B cell (primary cell): ENCODE measurements around the gene LSM14A. TPM values are rescaled to one million over a fixed set of nuclear protein-coding genes. Genes with fewer than 3 reads are reported as not detected.

Experiments used
- ATAC-seq: fragments of 200-7000 bp; cut with Tn5 transposase; one replicate; pipeline ENCODE4 v1.10.0; 2021; ENCODE audit warnings: low read depth, mild to moderate bottlenecking, moderate number of reproducible peaks, moderate library complexity
- CTCF ChIA-PET: fragments of 350-600 bp; sonication (Branson Sonifier 250); formaldehyde crosslinking; loops from one replicate; lab custom pipeline; 2021; ENCODE audit warnings: antibody characterized with exemption, inconsistent platforms; lab: Charles Lee
- POLR2A ChIA-PET: fragments of 350-600 bp; sonication (Branson Sonifier 250); formaldehyde crosslinking; loops from one replicate; lab custom pipeline; 2021; ENCODE audit warnings: antibody characterized with exemption; lab: Charles Lee
- DNase-seq: peaks from one replicate; pipeline ENCODE4 v3.0.0; 2013
- H2AFZ ChIP-seq: 2 replicates; pipeline ENCODE4 v1.6.1; 2012; ENCODE audit warnings: mild to moderate bottlenecking, low read depth, low read length; ENCODE audit not compliant: insufficient read depth, poor library complexity, severe bottlenecking
- H3K27ac ChIP-seq, 2 donors: 1 replicate in 1 of 2; 2 replicates in 1 of 2; pipeline ENCODE4 v1.5.1; 2012 to 2013; ENCODE audit warnings: low read length in 2 of 2, mild to moderate bottlenecking in 2 of 2, moderate library complexity in 1 of 2
- H3K27me3 ChIP-seq, 4 experiments: fragments of 200-600 bp in 1 of 4; sonication (generic) in 1 of 4; replicated peaks in 1 of 4; 1 replicate in 2 of 4; 2 replicates in 2 of 4; pipeline versions ENCODE4 v1.6.1 to v1.7.0; 2013 to 2016; ENCODE audit warnings: low read length in 3 of 4, mild to moderate bottlenecking in 2 of 4, mixed read lengths in 1 of 4, moderate library complexity in 1 of 4; ENCODE audit not compliant: insufficient read depth in 4 of 4, control insufficient read depth in 3 of 4; ENCODE audit errors: control extremely low read depth in 1 of 4
- H3K36me3 ChIP-seq, 2 experiments: replicated peaks in 1 of 2; 1 replicate in 1 of 2; 2 replicates in 1 of 2; pipeline versions ENCODE4 v1.6.1 to v1.7.1; 2013; ENCODE audit warnings: low read length in 1 of 2; ENCODE audit not compliant: insufficient read depth in 2 of 2, control insufficient read depth in 1 of 2; ENCODE audit errors: control extremely low read depth in 1 of 2, extremely low read depth in 1 of 2
- H3K4me1 ChIP-seq, 2 donors: fragments of 200-600 bp in 1 of 2; sonication (generic) in 1 of 2; 1 replicate in 1 of 2; 2 replicates in 1 of 2; pipeline versions ENCODE4 v1.5.1 to v1.6.1; 2013 to 2017; ENCODE audit warnings: low read length in 2 of 2; ENCODE audit not compliant: control insufficient read depth in 2 of 2, insufficient read depth in 2 of 2
- H3K4me2 ChIP-seq: replicated peaks from 2 replicates; pipeline ENCODE3; 2012; ENCODE audit warnings: mild to moderate bottlenecking, low read depth, low read length; ENCODE audit not compliant: poor library complexity, severe bottlenecking
- H3K4me3 ChIP-seq, 5 experiments: fragments of 200-600 bp in 1 of 5; sonication (generic) in 1 of 5; 1 replicate in 3 of 5; 2 replicates in 2 of 5; pipeline versions ENCODE4 v1.5.1 to v1.7.0; 2011 to 2016; ENCODE audit warnings: low read length in 4 of 5, mild to moderate bottlenecking in 4 of 5, low read depth in 2 of 5, control low read depth in 1 of 5, moderate library complexity in 1 of 5; ENCODE audit not compliant: insufficient read depth in 1 of 5; ENCODE audit errors: control extremely low read depth in 1 of 5, extremely low read depth in 1 of 5
- H3K79me2 ChIP-seq: fragments of 200-600 bp; sonication (generic); one replicate; pipeline ENCODE4 v1.6.0; 2016; ENCODE audit warnings: low read length; ENCODE audit not compliant: control insufficient read depth, insufficient read depth
- H3K9ac ChIP-seq: fragments of 200-600 bp; sonication (generic); 2 replicates; pipeline ENCODE4 v1.6.1; 2017; ENCODE audit warnings: mild to moderate bottlenecking, low read length, moderate library complexity
- H3K9me3 ChIP-seq, 3 donors: one replicate each; pipeline versions ENCODE4 v1.6.1 to v1.7.1; 2013; ENCODE audit warnings: low read length in 2 of 3; ENCODE audit not compliant: control insufficient read depth in 2 of 3, insufficient read depth in 1 of 3; ENCODE audit errors: control extremely low read depth in 1 of 3
- H4K20me1 ChIP-seq: 2 replicates; pipeline ENCODE4 v1.6.0; 2012; ENCODE audit warnings: mild to moderate bottlenecking, low read length; ENCODE audit not compliant: insufficient read depth, control insufficient read depth, poor library complexity, severe bottlenecking
- H3K27ac Mint-ChIP-seq: one replicate; pipeline ENCODE4 v1.8.0; 2021; ENCODE audit warnings: mixed read lengths
- H3K27me3 Mint-ChIP-seq: one replicate; pipeline ENCODE4 v1.8.0; 2021; ENCODE audit warnings: mixed read lengths
- H3K4me1 Mint-ChIP-seq: one replicate; pipeline ENCODE4 v1.8.0; 2021; ENCODE audit warnings: mixed read lengths
- H3K4me3 Mint-ChIP-seq: one replicate; pipeline ENCODE4 v1.8.0; 2021; ENCODE audit warnings: mixed read lengths
- H3K9me3 Mint-ChIP-seq: one replicate; pipeline ENCODE4 v1.8.0; 2022; ENCODE audit warnings: mixed read lengths; ENCODE audit not compliant: insufficient read depth
- EZH2 ChIP-seq: IDR thresholded peaks from 2 replicates; pipeline ENCODE4 v1.6.1; 2012; ENCODE audit warnings: borderline replicate concordance, low read depth, mild to moderate bottlenecking, moderate library complexity, low read length; ENCODE audit not compliant: insufficient read depth, poor library complexity, severe bottlenecking
- WGBS: methylation state at CpG from one replicate; pipeline ENCODE4 v1.1.5; 2013; ENCODE audit warnings: missing lambda C conversion rate; ENCODE audit not compliant: insufficient coverage; 5-methylcytosine and 5-hydroxymethylcytosine counted together
- intact Hi-C: fragments of 100-400 bp; cut with micrococcal nuclease; formaldehyde crosslinking; loops from one replicate; pipeline ENCODE4 v1.10.0; 2022
- polyA plus RNA-seq: library from polyadenylated mRNA; depleted of rRNA; stranded (reverse); fragments of >200 nt; gene quantifications from 2 replicates; pipeline ENCODE4 v1.2.3, GENCODE V29; 2012
- total RNA-seq, 2 donors: library from RNA; stranded (reverse); fragments of 120-200 nt in 1 of 2; gene quantifications; 1 replicate in 1 of 2; 2 replicates in 1 of 2; pipeline versions ENCODE4 v1.2.3 to v1.2.4, GENCODE V29; 2013 to 2022
- TF ChIP-seq, protein P1 (sequence below): fragments of 200-600 bp; IDR thresholded peaks from one replicate; pipeline ENCODE4 v1.8.0; 2022; ENCODE audit warnings: antibody characterized with exemption, mild to moderate bottlenecking

Gene LSM14A
- total and polyA plus RNA-seq, 2 donors (not counting 1 experiment from before 2014, with no cell fraction given) = 90.7 to 163 TPM

DNA sequence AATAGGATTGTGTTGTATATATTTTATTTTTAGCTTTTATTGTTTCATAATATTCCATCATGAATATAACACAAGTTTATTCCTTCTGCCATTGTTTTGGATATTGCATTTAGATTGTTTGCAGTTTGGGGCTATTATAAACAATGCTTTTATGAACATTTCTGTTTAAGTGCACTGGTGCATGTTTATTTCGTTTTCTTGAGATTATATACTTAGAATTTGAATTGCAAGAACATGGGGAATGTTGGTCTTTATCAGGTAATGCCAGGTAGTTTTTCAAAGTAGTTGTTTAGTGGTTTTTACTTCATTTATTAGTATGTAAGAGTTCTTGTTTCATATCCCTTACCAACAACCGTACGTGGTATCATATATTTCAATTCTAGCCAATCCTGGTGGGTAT, 4.3 kb downstream of the LSM14A start:
- no peaks in the 10 kb centered on the region for H3K9me3 Mint-ChIP-seq
- Histone ChIP-seq H4K20me1 (peaks cover 33% of the 10 kb centered on the region), H3K4me3 (no peak overlapping the region), H3K9me3 (no peaks in the 10 kb centered on the region), H3K9ac (peak overlapping the region; percentile 25), H3K27ac (peak overlapping the region in 1 of 2 donors; percentile 34), H3K79me2 (peaks cover 96% of the 10 kb centered on the region), H3K27me3 (no peaks in the 10 kb centered on the region), H3K4me2 (peak overlapping the region; percentile 76), H3K4me1 (peaks cover 62 to 78% of the 10 kb centered on the region in 2 donors), H3K36me3 (peaks cover 5 to 21% of the 10 kb centered on the region in 2 experiments), H2AFZ (no peak overlapping the region)
- 60% methylated on average over 1 of the region's 3 CpGs for WGBS
- ChIA-PET POLR2A (no interaction called here), CTCF (interaction anchor here (1.0 to 1.2 kb wide), 2 partner anchors 33 to 93 kb away, joined by 3 read pairs; no protein-coding TSS in a partner anchor)
- TF ChIP-seq, protein P1, sequence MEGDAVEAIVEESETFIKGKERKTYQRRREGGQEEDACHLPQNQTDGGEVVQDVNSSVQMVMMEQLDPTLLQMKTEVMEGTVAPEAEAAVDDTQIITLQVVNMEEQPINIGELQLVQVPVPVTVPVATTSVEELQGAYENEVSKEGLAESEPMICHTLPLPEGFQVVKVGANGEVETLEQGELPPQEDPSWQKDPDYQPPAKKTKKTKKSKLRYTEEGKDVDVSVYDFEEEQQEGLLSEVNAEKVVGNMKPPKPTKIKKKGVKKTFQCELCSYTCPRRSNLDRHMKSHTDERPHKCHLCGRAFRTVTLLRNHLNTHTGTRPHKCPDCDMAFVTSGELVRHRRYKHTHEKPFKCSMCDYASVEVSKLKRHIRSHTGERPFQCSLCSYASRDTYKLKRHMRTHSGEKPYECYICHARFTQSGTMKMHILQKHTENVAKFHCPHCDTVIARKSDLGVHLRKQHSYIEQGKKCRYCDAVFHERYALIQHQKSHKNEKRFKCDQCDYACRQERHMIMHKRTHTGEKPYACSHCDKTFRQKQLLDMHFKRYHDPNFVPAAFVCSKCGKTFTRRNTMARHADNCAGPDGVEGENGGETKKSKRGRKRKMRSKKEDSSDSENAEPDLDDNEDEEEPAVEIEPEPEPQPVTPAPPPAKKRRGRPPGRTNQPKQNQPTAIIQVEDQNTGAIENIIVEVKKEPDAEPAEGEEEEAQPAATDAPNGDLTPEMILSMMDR = no peak
- TF ChIP-seq EZH2 = no peak
- peak overlapping the region; percentile 55 for H3K4me3 Mint-ChIP-seq
- ATAC-seq (no peak), DNase-seq (no peak)
- H3K27ac Mint-ChIP-seq = no peak overlapping the region
- intact Hi-C loops = loop anchor here (10.0 kb wide), 1 partner anchor 78 kb away; the partner anchor contains the start of gene GARRE1
- H3K27me3 Mint-ChIP-seq = no peaks in the 10 kb centered on the region
- H3K4me1 Mint-ChIP-seq = peaks cover 75% of the 10 kb centered on the region

GRCh38 chr19:34178274-34178610, 5.9 kb downstream of the LSM14A start:
- H3K79me2 ChIP-seq = peaks cover 100% of the 10 kb centered on the region
- Mint-ChIP-seq H3K9me3 (no peaks in the 10 kb centered on the region), H3K27ac (peak overlapping the region; percentile 64), H3K4me1 (peaks cover 82% of the 10 kb centered on the region), H3K4me3 (peak overlapping the region; percentile 78), H3K27me3 (no peaks in the 10 kb centered on the region)
- peak overlapping the region in 2 of 5 experiments; percentile 1 to 12 for H3K4me3 ChIP-seq
- peaks cover 48% of the 10 kb centered on the region for H4K20me1 ChIP-seq
- POLR2A ChIA-PET = interaction anchor here (0.6 kb wide), 2 partner anchors 9 to 32 kb away, joined by 3 to 8 read pairs; no protein-coding TSS in a partner anchor
- peak overlapping the region; percentile 1 for H3K9ac ChIP-seq
- 80% methylated on average over 1 of the region's 2 CpGs for WGBS
- no peak overlapping the region for H2AFZ ChIP-seq
- H3K4me2 ChIP-seq = peak overlapping the region; percentile 22
- CTCF ChIA-PET = interaction anchor here (0.7 to 1.4 kb wide), 4 partner anchors 15 to 192 kb away, joined by 3 to 5 read pairs (median 3); no protein-coding TSS in a partner anchor
- H3K9me3 ChIP-seq = no peaks in the 10 kb centered on the region
- intact Hi-C loops = loop anchor here (2.0 to 10.0 kb wide), 2 partner anchors 15 to 77 kb away; partner anchors contain the start of gene GARRE1
- H3K27ac ChIP-seq = no peak overlapping the region
- TF ChIP-seq, protein P1 = no peak
- TF ChIP-seq EZH2 = no peak
- peaks cover 59 to 76% of the 10 kb centered on the region in 2 donors for H3K4me1 ChIP-seq
- no peak for ATAC-seq
- H3K36me3 ChIP-seq = peaks cover 7 to 26% of the 10 kb centered on the region in 2 experiments
- H3K27me3 ChIP-seq = no peaks in the 10 kb centered on the region
- no peak for DNase-seq
